Naive thymus-derived CD8-positive, alpha-beta T cell (primary cell): Measurements from ENCODE around the gene PFKFB3. TPM values are rescaled to one million over a fixed set of nuclear protein-coding genes. Genes with fewer than 3 reads are reported as not detected.
A peak's percentile ranks its signal among the peaks of the same experiment; 100 is the strongest.
"Not testable (repeated sequence)": the region's sequence is repeated elsewhere in the genome, so short reads cannot be mapped to it uniquely, and the experiment has no call there.

ENCODE experiments used
- ATAC-seq, 2 donors: fragments of 150-1000 bp; cut with Tn5 transposase in 1 of 2; sonication (Bioruptor Pico), chemical (Tn5 transposase) in 1 of 2; 1 replicate in 1 of 2; 2 replicates in 1 of 2; pipeline ENCODE4 v1.10.0; 2021; ENCODE audit warnings: mild to moderate bottlenecking in 2 of 2, moderate library complexity in 2 of 2
- POLR2A ChIA-PET: fragments of 350-600 bp; sonication (Branson Sonifier 250); formaldehyde crosslinking; loops from one replicate; lab custom pipeline; 2021; ENCODE audit warnings: antibody characterized with exemption; lab: Charles Lee
- DNase-seq, 10 donors: peaks; one replicate each; pipeline versions ENCODE4 v3.0.0 to v3.0.0-alpha.2; 2020 to 2022
- H3K27ac Mint-ChIP-seq, 10 donors: one replicate each; pipeline ENCODE4 v1.8.0; 2020 to 2022; ENCODE audit warnings: mild to moderate bottlenecking in 10 of 10, mixed read lengths in 10 of 10, moderate library complexity in 4 of 10, inconsistent platforms in 1 of 10
- H3K27me3 Mint-ChIP-seq, 5 donors: one replicate each; pipeline ENCODE4 v1.8.0; 2021 to 2022; ENCODE audit warnings: mixed read lengths in 5 of 5
- H3K36me3 Mint-ChIP-seq, 3 donors: one replicate each; pipeline ENCODE4 v1.8.0; 2020 to 2022; ENCODE audit warnings: mixed read lengths in 3 of 3, mild to moderate bottlenecking in 2 of 3, inconsistent platforms in 1 of 3
- H3K4me1 Mint-ChIP-seq, 4 donors: one replicate each; pipeline ENCODE4 v1.8.0; 2021 to 2022; ENCODE audit warnings: mixed read lengths in 4 of 4
- H3K4me3 Mint-ChIP-seq, 10 donors: one replicate each; pipeline ENCODE4 v1.8.0; 2020 to 2022; ENCODE audit warnings: mild to moderate bottlenecking in 10 of 10, mixed read lengths in 10 of 10, moderate library complexity in 6 of 10, inconsistent platforms in 1 of 10
- H3K9me3 Mint-ChIP-seq, 9 donors: one replicate each; pipeline ENCODE4 v1.8.0; 2020 to 2022; ENCODE audit warnings: mixed read lengths in 9 of 9, mild to moderate bottlenecking in 3 of 9, inconsistent platforms in 1 of 9, moderate library complexity in 1 of 9
- polyA plus RNA-seq, 3 donors: library from polyadenylated mRNA; unstranded; fragments of 300-500 nt; fragmentation: Illumina TruSeq; gene quantifications; one replicate each; pipeline ENCODE4 v1.2.3, GENCODE V29; 2021
- total RNA-seq, 8 experiments: library from RNA in 2 of 8; stranded (reverse) in 2 of 8; gene quantifications; one replicate each; pipeline ENCODE4 v1.2.3 and lab custom pipeline; 2021 to 2026

The PFKFB3 gene
- total RNA-seq (10 to 100 TPM; 75.0 to 79.4 TPM), polyA plus RNA-seq (1 to 10 TPM; 1.6 to 7.1 (median 4.8) TPM), total RNA-seq (lab: John Stamatoyannopoulos, UW) (77.9 to 304 (median 100.0) reads per million in 6 experiments)

GRCh38 chr10:6202684-6203330, at the start of gene PFKFB3:
TSS of gene PFKFB3 (plus strand) at chr10:6202932. CDS start at chr10:6203261, 329 bp downstream.
- peak; percentile 51 to 60 for ATAC-seq
- DNase-seq = peak; percentile 79 to 93 (median 86)
- Mint-ChIP-seq H3K27me3 (no peaks in the 10 kb centered on the region), H3K4me1 (peaks cover 11 to 32% (median 29%) of the 10 kb centered on the region in 4 donors), H3K9me3 (no peaks in the 10 kb centered on the region), H3K27ac (peak within 1 kb of the TSS; percentile 82 to 97 (median 94)), H3K4me3 (peak within 1 kb of the TSS; percentile 86 to 99 (median 96)), H3K36me3 (no peaks in the 10 kb centered on the region)
- POLR2A ChIA-PET = interaction anchor here (0.5 to 6.1 kb wide), 31 partner anchors 10 to 377 kb away, joined by 3 to 97 read pairs (median 5); partner anchors contain the start of genes ANKRD16 and FBH1

DNA sequence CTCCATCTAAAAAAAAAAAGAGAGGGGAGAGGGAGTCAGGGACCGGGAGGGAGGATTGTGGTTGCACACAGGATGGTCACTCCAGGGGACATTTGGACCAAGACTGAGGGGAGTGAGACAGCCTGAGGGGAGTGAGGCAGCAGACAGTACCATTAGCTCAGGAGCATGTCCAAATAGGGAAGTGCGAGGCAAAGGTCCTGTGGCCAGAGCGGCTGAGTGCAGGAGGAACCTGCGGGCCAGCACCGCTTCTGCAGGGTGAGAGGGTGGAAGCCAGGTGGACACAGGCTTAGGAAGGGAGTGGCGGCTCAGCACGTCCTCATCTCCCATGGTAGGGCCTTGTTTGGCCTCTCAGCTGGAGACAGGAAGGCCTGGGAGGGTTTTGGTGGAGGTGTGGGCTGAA, 48.9 kb upstream of the PFKFB3 start:
- no peak overlapping the region for H3K4me3 Mint-ChIP-seq
- DNase-seq (no peak), ATAC-seq (no peak)
- H3K27ac Mint-ChIP-seq = peak overlapping the region in 2 of 10 donors; percentile 53 to 73
- POLR2A ChIA-PET = interaction anchor here (0.9 to 6.1 kb wide), 2 partner anchors 9 to 10 kb away, joined by 3 to 54 read pairs; no protein-coding TSS in a partner anchor
- H3K4me1 Mint-ChIP-seq = peaks cover 22 to 44% (median 36%) of the 10 kb centered on the region in 4 donors
- peaks cover 0 to 6% (median 0%) of the 10 kb centered on the region in 3 donors for H3K36me3 Mint-ChIP-seq
- no peaks in the 10 kb centered on the region for H3K9me3 Mint-ChIP-seq
- no peaks in the 10 kb centered on the region for H3K27me3 Mint-ChIP-seq

GRCh38 chr10:6154566-6154965, 48.2 kb upstream of the PFKFB3 start:
- Mint-ChIP-seq H3K27me3 (no peaks in the 10 kb centered on the region), H3K27ac (peak overlapping the region in 2 of 10 donors; percentile 15 to 34), H3K36me3 (peaks cover 0 to 6% (median 0%) of the 10 kb centered on the region in 3 donors), H3K9me3 (no peaks in the 10 kb centered on the region), H3K4me1 (peaks cover 23 to 39% (median 31%) of the 10 kb centered on the region in 4 donors), H3K4me3 (no peak overlapping the region)
- POLR2A ChIA-PET = interaction anchor here (0.6 to 1.0 kb wide), 2 partner anchors 9 to 252 kb away, joined by 3 to 5 read pairs; no protein-coding TSS in a partner anchor
- ATAC-seq (no peak), DNase-seq (no peak)

DNA sequence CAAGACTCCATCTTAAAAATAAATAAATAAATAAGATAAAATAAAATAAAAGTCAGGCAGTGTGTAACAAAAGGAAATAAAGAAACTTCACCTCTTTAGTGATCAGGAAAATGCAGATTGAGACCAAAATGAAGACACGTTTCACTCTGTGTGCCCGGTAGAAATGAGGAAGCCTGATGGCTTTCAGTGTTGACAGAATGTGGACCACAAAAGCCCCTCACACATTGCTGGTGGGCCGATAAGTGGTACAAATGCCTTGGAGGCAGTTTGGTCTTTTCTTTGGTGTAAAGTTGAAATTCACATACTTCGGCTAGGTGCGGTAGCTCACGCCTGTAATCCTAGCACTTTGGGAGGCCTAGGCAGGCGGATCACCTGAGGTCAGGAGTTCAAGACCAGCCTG, 44.5 kb upstream of the PFKFB3 start:
- Mint-ChIP-seq H3K27ac (peak overlapping the region in 2 of 10 donors; percentile 9 to 21), H3K36me3 (peaks cover 0 to 6% (median 0%) of the 10 kb centered on the region in 3 donors), H3K9me3 (no peaks in the 10 kb centered on the region), H3K4me1 (peaks cover 14 to 23% (median 16%) of the 10 kb centered on the region in 4 donors), H3K4me3 (no peak overlapping the region), H3K27me3 (no peaks in the 10 kb centered on the region)
- ATAC-seq = no peak
- no peak for DNase-seq
- POLR2A ChIA-PET = interaction anchor here (0.7 to 1.5 kb wide), 2 partner anchors 8 to 39 kb away, joined by 3 to 4 read pairs; no protein-coding TSS in a partner anchor

- Mint-ChIP-seq H3K27ac (peak overlapping the region in 7 of 10 donors; percentile 16 to 99 (median 80)), H3K9me3 (no peaks in the 10 kb centered on the region), H3K27me3 (no peaks in the 10 kb centered on the region), H3K4me3 (peak overlapping the region in 3 of 10 donors; percentile 20 to 76 (median 39)), H3K4me1 (peaks cover 23 to 41% (median 37%) of the 10 kb centered on the region in 4 donors), H3K36me3 (peaks cover 0 to 18% (median 0%) of the 10 kb centered on the region in 3 donors)
- POLR2A ChIA-PET = interaction anchor here (0.7 to 2.9 kb wide), 5 partner anchors 11 to 113 kb away, joined by 3 to 65 read pairs (median 11); partner anchors contain the start of gene PFKFB3
- DNase-seq = no peak
- ATAC-seq = no peak
Observed at GRCh38 chr10:6161921-6162320, 40.8 kb upstream of the PFKFB3 start.

DNA sequence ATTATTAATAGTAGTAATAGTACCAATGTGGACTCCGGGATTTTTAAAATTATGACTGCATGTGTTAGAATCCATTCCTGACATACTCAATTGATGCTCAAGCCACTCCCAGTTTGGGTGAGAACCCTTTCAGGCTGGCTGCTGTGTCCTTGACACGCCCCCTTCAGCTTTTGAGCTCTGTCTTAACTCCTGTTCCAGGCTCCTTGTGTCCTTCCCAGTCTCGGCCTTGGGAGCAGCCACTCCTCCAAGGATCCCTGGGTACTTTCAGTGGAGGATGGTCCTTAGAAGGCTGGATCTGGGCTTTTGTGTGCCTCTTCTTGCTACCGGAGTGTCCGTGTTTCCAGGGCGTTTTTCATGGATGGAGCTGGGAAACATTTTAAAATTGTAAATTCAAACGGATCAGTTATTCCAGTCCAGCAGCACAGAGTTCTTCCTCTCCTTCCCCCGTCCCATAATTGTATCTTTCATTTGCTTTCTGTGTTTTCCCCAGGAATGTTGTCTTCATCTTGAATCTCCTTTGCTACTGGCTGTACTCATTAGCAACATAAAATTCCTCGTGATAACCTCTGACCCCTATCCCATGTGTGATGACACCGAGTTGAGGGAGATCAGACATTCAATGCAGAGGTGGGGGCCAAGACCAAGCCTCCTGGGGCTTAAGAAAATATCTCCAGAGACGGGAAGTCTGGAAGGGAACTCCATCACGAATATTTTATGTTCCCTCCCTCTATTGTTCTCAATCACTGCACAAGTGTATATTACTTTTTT, 40.0 kb upstream of the PFKFB3 start:
- H3K4me1 Mint-ChIP-seq = peaks cover 28 to 50% (median 45%) of the 10 kb centered on the region in 4 donors
- POLR2A ChIA-PET = interaction anchor here (0.8 to 2.9 kb wide), 16 partner anchors 8 to 247 kb away, joined by 3 to 65 read pairs (median 6); partner anchors contain the start of gene PFKFB3

GRCh38 chr10:6163364-6164270, 39.1 kb upstream of the PFKFB3 start:
- Mint-ChIP-seq H3K9me3 (no peaks in the 10 kb centered on the region), H3K4me1 (peaks cover 30 to 56% (median 50%) of the 10 kb centered on the region in 4 donors), H3K27me3 (no peaks in the 10 kb centered on the region), H3K4me3 (peak overlapping the region; percentile 87 to 94 (median 92)), H3K27ac (peak overlapping the region; percentile 93 to 99 (median 97)), H3K36me3 (peaks cover 0 to 29% (median 0%) of the 10 kb centered on the region in 3 donors)
- peak; percentile 85 to 94 (median 92) for DNase-seq
- peak; percentile 85 to 93 for ATAC-seq
- POLR2A ChIA-PET = interaction anchor here (0.8 to 2.9 kb wide), 18 partner anchors 9 to 246 kb away, joined by 3 to 65 read pairs (median 5); partner anchors contain the start of gene PFKFB3

More for the DNA sequence above, 40.0 kb upstream of the PFKFB3 start:
- Mint-ChIP-seq H3K36me3 (peaks cover 0 to 26% (median 0%) of the 10 kb centered on the region in 3 donors), H3K27ac (peak overlapping the region; percentile 70 to 99 (median 90)), H3K4me3 (peak overlapping the region; percentile 59 to 94 (median 76)), H3K27me3 (no peaks in the 10 kb centered on the region), H3K9me3 (no peaks in the 10 kb centered on the region)
- DNase-seq = no peak
- ATAC-seq = no peak

DNA sequence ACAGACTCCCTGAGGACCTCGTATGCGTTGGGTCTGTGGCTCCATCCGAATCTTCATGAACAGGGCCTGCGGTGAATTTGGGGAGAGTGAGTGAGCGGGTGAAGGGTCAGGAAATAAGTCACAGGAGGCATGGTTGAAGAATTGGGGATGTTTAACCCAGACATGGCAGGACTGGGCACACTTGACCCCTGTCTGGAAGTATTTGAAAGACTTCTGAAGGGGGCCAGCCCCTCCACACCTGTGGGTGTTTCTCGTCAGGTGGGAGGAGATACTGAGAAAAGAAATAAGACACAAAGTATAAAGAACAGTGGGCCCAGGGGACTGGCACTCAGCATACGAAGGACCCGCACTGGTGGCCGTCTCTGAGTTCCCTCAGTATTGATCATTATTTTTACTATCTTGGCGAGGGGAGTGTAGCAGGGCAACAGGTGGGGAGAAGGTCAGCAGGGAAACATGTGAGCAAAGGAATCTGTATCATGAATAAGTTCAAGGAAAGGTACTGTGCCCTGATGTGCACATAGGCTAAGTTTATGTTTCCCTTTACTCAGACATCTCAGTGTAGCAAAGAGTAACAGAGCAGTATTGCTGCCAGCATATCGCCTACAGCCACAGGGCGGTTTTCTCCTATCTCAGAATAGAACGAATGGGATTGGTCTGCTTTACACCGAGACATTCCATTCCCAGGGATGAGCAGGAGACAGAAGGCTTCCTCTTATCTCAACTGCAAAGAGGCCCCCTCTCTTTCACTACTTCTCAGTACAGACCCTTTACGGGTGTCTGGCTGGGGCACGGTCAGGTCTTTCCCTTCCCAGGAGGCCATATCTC, 38.2 kb upstream of the PFKFB3 start:
- Mint-ChIP-seq H3K27me3 (no peaks in the 10 kb centered on the region), H3K4me3 (peak overlapping the region; percentile 87 to 94 (median 92)), H3K36me3 (peaks cover 0 to 29% (median 0%) of the 10 kb centered on the region in 3 donors), H3K9me3 (no peaks in the 10 kb centered on the region), H3K4me1 (peaks cover 32 to 63% (median 58%) of the 10 kb centered on the region in 4 donors), H3K27ac (peak overlapping the region; percentile 93 to 99 (median 97))
- peak in 2 of 10 donors; percentile 33 to 40 for DNase-seq
- POLR2A ChIA-PET = interaction anchor here (1.0 to 2.9 kb wide), 12 partner anchors 8 to 239 kb away, joined by 4 to 65 read pairs (median 12); partner anchors contain the start of gene PFKFB3
- ATAC-seq = peak; percentile 1 to 4

DNA sequence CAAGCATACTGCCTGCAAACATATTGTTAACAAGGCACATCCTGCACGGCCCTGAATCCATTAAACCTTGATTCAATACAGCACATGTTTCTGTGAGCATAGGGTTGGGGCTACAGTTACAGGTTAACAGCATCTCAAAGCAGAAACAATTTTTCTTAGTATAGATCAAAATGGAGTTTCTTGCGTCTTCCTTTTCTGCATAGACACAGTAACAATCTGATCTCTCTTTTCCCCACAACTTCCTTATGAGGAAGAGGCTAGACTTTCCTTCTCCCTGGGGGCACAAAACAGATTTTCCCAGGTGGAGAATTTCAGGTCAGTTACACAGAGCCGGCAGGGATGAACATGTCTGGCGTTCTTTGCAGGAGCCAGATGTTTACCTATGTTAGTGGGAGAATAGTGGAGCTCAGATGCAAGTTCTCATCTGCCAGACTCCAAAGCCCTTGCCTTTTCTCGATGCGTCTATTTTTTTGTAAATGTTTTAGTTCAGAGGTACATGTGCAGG, 37.5 kb upstream of the PFKFB3 start:
- peaks cover 35 to 71% (median 66%) of the 10 kb centered on the region in 4 donors for H3K4me1 Mint-ChIP-seq

DNA sequence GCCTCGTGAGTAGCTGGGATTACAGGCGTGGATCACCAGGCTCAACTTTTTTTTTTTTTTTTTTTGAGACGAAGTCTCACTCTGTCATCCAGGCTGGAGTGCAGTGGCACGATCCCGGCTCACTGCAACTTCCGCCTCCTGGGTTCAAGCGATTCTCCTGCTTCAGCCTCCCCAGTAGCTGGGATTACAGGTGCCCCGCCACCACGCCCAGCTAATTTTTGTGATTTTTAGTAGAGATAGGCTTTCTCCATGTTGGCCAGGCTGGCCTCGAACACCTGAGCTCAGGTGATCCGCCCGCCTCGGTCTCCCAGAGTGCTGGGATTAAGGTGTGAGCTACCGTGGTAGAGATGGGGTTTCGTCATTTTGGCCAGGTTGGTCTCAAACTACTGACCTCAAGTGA, 36.8 kb upstream of the PFKFB3 start:
- H3K27me3 Mint-ChIP-seq, H3K9me3 Mint-ChIP-seq, DNase-seq, ATAC-seq: not testable (repeated sequence)
- Mint-ChIP-seq H3K4me1 (peaks cover 39 to 76% (median 72%) of the 10 kb centered on the region in 4 donors), H3K36me3 (peaks cover 0 to 29% (median 0%) of the 10 kb centered on the region in 3 donors), H3K4me3 (peak overlapping the region in 4 of 10 donors; percentile 2 to 94 (median 56)), H3K27ac (peak overlapping the region; percentile 49 to 99 (median 97))
- POLR2A ChIA-PET = interaction anchor here (0.6 to 1.3 kb wide), 3 partner anchors 18 to 545 kb away, joined by 3 to 7 read pairs (median 3); partner anchors contain the start of gene PFKFB3

More for the DNA sequence above, 37.5 kb upstream of the PFKFB3 start:
- H3K9me3 Mint-ChIP-seq = no peaks in the 10 kb centered on the region
- POLR2A ChIA-PET = interaction anchor here (0.6 to 1.3 kb wide), 2 partner anchors 37 to 546 kb away, joined by 3 to 7 read pairs; partner anchors contain the start of gene PFKFB3
- peak overlapping the region; percentile 87 to 94 (median 92) for H3K4me3 Mint-ChIP-seq
- DNase-seq (no peak), ATAC-seq (no peak)
- no peaks in the 10 kb centered on the region for H3K27me3 Mint-ChIP-seq
- peaks cover 0 to 29% (median 0%) of the 10 kb centered on the region in 3 donors for H3K36me3 Mint-ChIP-seq
- H3K27ac Mint-ChIP-seq = peak overlapping the region; percentile 93 to 99 (median 97)
